ENCODE results near the gene NLRP6.

DNA sequence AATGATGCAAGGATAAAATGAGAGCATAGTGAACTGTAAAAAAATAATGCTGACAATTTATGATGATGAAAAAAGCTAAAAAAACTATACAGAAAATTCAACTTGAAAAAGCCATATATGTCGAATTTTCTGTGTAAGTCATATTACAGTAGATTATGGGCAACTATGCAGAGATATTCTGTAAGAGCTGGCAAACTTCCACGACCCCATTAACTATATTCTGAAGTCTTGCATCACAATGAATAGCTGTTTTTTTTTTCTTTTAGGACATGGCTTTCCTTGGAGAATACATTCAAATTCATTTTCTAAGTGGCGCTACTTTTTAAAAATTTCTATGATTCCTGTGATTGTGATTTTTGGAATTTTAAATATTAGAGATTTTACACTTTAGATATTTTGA lies 23.0 kb upstream of the NLRP6 start:
- TF ChIP-seq, protein P1, sequence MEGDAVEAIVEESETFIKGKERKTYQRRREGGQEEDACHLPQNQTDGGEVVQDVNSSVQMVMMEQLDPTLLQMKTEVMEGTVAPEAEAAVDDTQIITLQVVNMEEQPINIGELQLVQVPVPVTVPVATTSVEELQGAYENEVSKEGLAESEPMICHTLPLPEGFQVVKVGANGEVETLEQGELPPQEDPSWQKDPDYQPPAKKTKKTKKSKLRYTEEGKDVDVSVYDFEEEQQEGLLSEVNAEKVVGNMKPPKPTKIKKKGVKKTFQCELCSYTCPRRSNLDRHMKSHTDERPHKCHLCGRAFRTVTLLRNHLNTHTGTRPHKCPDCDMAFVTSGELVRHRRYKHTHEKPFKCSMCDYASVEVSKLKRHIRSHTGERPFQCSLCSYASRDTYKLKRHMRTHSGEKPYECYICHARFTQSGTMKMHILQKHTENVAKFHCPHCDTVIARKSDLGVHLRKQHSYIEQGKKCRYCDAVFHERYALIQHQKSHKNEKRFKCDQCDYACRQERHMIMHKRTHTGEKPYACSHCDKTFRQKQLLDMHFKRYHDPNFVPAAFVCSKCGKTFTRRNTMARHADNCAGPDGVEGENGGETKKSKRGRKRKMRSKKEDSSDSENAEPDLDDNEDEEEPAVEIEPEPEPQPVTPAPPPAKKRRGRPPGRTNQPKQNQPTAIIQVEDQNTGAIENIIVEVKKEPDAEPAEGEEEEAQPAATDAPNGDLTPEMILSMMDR (IDR thresholded peaks at IDR 0.05): no peak
- no peak for TF ChIP-seq POLR2A (IDR thresholded peaks at IDR 0.05)
